Adrenal gland (tissue), 12 donors: ENCODE data around the gene DLK2. TPM values are rescaled to one million over a fixed set of nuclear protein-coding genes. Genes with fewer than 3 reads are reported as not detected.
"Not testable (repeated sequence)": the region's sequence is repeated elsewhere in the genome, so short reads cannot be mapped to it uniquely, and the experiment has no call there.

Source experiments
- DNase-seq, 7 donors: peaks; one replicate each; pipeline ENCODE4 v3.0.0-alpha.2; 2019 to 2020
- H3K27ac ChIP-seq, 5 donors: fragments of 200-600 bp; sonication (generic) in 4 of 5; 1 replicate in 3 of 5; 2 replicates in 2 of 5; pipeline versions ENCODE4 v1.5.1 to v1.8.0; 2016 to 2020; ENCODE audit warnings: mild to moderate bottlenecking in 1 of 5
- H3K27me3 ChIP-seq: fragments of 200-600 bp; 2 replicates; pipeline ENCODE4 v1.8.0; 2021
- H3K36me3 ChIP-seq, 2 donors: fragments of 200-600 bp; replicated peaks in 1 of 2; 1 replicate in 1 of 2; 2 replicates in 1 of 2; pipeline versions ENCODE4 v1.5.1 to v1.8.0; 2018 to 2022
- H3K4me1 ChIP-seq, 2 donors: fragments of 200-600 bp; replicated peaks in 1 of 2; 1 replicate in 1 of 2; 2 replicates in 1 of 2; pipeline versions ENCODE4 v1.5.1 to v1.8.0; 2018 to 2021
- H3K4me3 ChIP-seq, 4 donors: fragments of 200-600 bp; sonication (generic) in 3 of 4; one replicate each; pipeline ENCODE4 v1.5.1; 2016 to 2018
- H3K9me3 ChIP-seq, 3 donors: fragments of 200-600 bp; sonication (generic) in 1 of 3; replicated peaks in 1 of 3; 1 replicate in 2 of 3; 2 replicates in 1 of 3; pipeline versions ENCODE4 v1.5.1 to v1.8.0; 2016 to 2021
- POLR2A ChIP-seq, 2 donors: fragments of 450-650 bp; IDR thresholded peaks; one replicate each; pipeline ENCODE4 v1.6.1; 2017; ENCODE audit warnings: antibody characterized with exemption in 2 of 2, mild to moderate bottlenecking in 2 of 2, moderate library complexity in 1 of 2
- WGBS, 4 donors: extraction: QIAGEN DNeasy Blood & Tissue Kit in 2 of 4; methylation state at CpG; one replicate each; pipeline versions ENCODE4 v1.1.5 to v1.1.7; 2013 to 2017; 5-methylcytosine and 5-hydroxymethylcytosine counted together
- intact Hi-C, 2 donors: fragments of 100-400 bp; cut with DNase I; formaldehyde crosslinking; loops; one replicate each; pipeline versions ENCODE4 v1.14.1 to v1.15.0; 2022 to 2023
- polyA plus RNA-seq, 3 donors: library from polyadenylated mRNA; stranded (reverse); fragments of 200-250 nt in 2 of 3; fragments of 350-450 nt in 1 of 3; fragmentation: Illumina TruSeq in 1 of 3; extraction: RNeasy Lipid Tissue Mini Kit (QIAGEN cat#74804) in 1 of 3; gene quantifications; one replicate each; pipeline ENCODE4 v1.2.3, GENCODE V29; 2013 to 2014
- total RNA-seq, 9 donors: library from RNA; depleted of rRNA in 4 of 9; stranded (reverse); fragments of >200 nt in 4 of 9; fragments of 120-200 nt in 1 of 9; fragmentation: NEBNext Ultra II Directional in 1 of 9; extraction: Animal tissue kit (Norgen Biotek cat#: 25700) in 1 of 9; gene quantifications; one replicate each; pipeline versions ENCODE4 v1.1.0 to v1.2.4, GENCODE V29; 2013 to 2023
- TF ChIP-seq, protein P1 (sequence below), 6 experiments: fragments of 450-650 bp in 4 of 6; fragments of 200-600 bp in 2 of 6; sonication (generic) in 1 of 6; IDR thresholded peaks; 1 replicate in 5 of 6; 2 replicates in 1 of 6; pipeline versions ENCODE4 v1.5.1 to v1.8.0; 2016 to 2021; ENCODE audit warnings: antibody characterized with exemption in 6 of 6, mild to moderate bottlenecking in 2 of 6, moderate library complexity in 1 of 6
- donor health status: healthy with polysubstance abuse.
- donor health status: Bipolar disorder and iron deficiency.
- donor health status: DM: yes; HTN: yes; CAD: no.
- donor health status: DM: no; HTN: no; CAD: no.
- donor health status: DM: no; HTN: no; CAD: no.
- donor health status: DM: yes; HTN: yes; CAD: no.

DLK2 gene
- total and polyA plus RNA-seq, 12 donors, result 0.14 to 3.9 (median 1.1) TPM; not detected in 4

DNA sequence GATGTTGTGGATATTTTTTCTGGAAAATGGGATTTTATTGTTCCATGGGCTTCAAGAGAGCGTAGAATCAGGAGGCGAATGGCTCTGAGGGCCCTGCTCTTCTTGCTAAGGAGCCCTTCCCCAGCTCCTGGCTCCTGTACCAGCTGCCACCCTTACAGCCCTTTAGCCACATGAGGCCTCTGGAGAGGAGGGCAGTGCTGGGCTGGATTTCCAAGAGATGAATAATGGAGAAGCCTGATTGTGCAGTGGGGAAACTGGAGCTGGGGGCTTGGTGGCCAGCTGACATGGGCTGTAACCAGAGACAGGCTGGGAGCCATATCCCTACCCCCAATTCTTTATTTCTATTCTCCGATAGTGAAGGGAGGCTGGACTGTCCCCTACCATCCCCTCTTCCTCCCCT lies 45.6 kb upstream of the DLK2 start:
- Histone ChIP-seq H3K9me3 (no peaks in the 10 kb centered on the region), H3K4me3 (no peak overlapping the region), H3K27me3 (no peaks in the 10 kb centered on the region), H3K4me1 (peaks cover under 1 to 9% of the 10 kb centered on the region in 2 donors), H3K36me3 (peaks cover 0 to 76% of the 10 kb centered on the region in 2 donors), H3K27ac (no peak overlapping the region)
- intact Hi-C loops, result loop anchor here in 1 of 2 donors (10.0 kb wide), 1 partner anchor 116 kb away; no protein-coding TSS in a partner anchor
- no peak for DNase-seq
- WGBS, 4 donors, result 90 to 100% (median 95%) methylated on average over 3 of the region's 3 CpGs
- TF ChIP-seq POLR2A (IDR thresholded peaks at IDR 0.05), result no peak
- TF ChIP-seq, protein P1, sequence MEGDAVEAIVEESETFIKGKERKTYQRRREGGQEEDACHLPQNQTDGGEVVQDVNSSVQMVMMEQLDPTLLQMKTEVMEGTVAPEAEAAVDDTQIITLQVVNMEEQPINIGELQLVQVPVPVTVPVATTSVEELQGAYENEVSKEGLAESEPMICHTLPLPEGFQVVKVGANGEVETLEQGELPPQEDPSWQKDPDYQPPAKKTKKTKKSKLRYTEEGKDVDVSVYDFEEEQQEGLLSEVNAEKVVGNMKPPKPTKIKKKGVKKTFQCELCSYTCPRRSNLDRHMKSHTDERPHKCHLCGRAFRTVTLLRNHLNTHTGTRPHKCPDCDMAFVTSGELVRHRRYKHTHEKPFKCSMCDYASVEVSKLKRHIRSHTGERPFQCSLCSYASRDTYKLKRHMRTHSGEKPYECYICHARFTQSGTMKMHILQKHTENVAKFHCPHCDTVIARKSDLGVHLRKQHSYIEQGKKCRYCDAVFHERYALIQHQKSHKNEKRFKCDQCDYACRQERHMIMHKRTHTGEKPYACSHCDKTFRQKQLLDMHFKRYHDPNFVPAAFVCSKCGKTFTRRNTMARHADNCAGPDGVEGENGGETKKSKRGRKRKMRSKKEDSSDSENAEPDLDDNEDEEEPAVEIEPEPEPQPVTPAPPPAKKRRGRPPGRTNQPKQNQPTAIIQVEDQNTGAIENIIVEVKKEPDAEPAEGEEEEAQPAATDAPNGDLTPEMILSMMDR (IDR thresholded peaks at IDR 0.05), result no peak

DNA sequence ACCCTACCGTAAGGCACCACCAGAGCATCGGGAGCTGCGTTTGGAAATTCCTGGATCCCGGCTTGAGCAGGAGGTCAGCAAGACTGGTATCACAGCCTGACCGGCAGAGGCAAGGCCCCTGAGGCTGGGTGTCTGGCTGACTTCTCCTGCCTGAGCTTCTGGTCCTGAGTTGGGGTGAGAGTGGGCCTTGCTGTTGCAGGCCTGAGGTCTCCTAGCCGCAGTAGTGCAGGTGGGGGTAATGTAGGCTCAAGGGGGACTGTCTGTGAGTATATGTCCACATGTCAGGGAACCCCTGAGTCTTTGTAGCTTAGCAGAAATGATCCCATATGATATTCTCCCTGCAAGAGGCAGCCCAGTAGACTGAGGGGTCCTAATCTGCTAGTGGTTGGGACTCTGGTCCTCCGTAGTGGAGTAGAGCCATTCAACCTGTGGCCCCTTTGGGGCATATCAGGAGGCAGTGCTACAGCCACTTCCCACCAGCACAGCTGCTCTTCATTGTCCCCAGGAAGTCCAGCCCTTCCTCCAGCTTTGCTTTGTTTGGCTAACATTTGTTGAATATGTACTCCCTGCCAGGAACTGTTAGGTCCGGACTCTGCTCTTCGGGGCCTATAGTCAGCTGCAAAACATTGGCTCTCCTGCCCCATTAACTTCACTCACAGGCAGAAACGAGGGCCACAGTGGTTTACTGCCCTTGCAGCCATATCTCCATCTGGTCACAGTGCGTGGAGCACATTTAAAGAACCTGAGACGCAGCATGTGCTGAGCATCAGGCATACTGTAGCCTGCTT lies 43.9 kb upstream of the DLK2 start:
- no peak overlapping the region for H3K4me3 ChIP-seq
- peak overlapping the region in 1 of 5 donors; percentile 8 for H3K27ac ChIP-seq
- intact Hi-C loops, result loop anchor here (5.0 kb wide), 2 partner anchors 47 to 117 kb away; no protein-coding TSS in a partner anchor
- TF ChIP-seq, protein P1 (IDR thresholded peaks at IDR 0.05), result no peak
- no peak for TF ChIP-seq POLR2A (IDR thresholded peaks at IDR 0.05)
- peaks cover 11 to 23% of the 10 kb centered on the region in 2 donors for H3K4me1 ChIP-seq
- H3K36me3 ChIP-seq, result peaks cover 0 to 59% of the 10 kb centered on the region in 2 donors
- 75 to 79% (median 78%) methylated on average over 10 to 12 of the region's 12 CpGs for WGBS, 4 donors
- no peaks in the 10 kb centered on the region for H3K27me3 ChIP-seq
- no peaks in the 10 kb centered on the region for H3K9me3 ChIP-seq
- DNase-seq, result no peak

DNA sequence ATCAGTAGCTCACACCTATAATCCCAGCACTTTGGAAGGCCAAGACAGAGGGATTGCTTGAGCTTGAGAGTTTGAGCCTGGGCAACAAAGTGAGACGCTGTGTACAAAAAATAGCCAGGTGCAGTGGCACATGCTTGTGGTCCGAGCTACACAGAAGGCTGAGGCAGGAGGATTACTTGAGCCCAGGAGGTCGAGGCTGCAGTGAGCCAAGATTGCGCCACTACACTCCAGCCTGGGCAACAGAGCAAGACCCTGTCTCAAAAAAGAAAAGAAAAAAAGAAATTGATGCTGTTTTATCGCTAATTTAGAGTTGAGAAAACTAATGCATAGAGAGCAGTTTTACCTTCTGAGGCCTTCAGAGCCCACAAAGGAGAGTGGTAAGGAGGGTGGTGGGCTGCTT lies 42.9 kb upstream of the DLK2 start:
- H3K9me3 ChIP-seq, H3K4me3 ChIP-seq, H3K27ac ChIP-seq, DNase-seq, H3K27me3 ChIP-seq: not testable (repeated sequence)
- intact Hi-C loops, result loop anchor here (5.0 kb wide), 2 partner anchors 46 to 116 kb away; no protein-coding TSS in a partner anchor
- Histone ChIP-seq H3K36me3 (peaks cover 0 to 49% of the 10 kb centered on the region in 2 donors), H3K4me1 (peaks cover 11 to 29% of the 10 kb centered on the region in 2 donors)
- WGBS, 4 donors, result 80 to 93% (median 90%) methylated on average over 5 of the region's 5 CpGs

DNA sequence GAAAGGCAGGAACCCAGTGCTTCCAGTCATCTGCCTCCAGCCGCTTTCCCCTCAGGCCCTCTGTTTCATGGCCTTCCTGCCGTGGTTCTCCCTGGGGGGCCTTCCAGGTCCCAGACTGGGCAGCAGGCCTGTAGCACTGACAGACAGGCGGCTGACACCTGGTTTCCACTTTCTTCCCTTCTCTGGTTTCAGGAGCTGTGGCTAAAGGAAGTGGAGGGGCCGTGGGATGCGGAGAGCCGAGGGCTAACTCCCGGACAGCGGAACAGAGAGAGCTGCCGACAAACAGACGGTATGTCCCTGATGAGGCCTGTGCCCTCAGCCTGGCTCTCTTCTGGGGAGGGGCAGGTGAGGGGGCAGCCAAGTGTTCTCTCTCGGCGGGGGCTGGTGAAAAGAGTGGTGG lies 42.3 kb upstream of the DLK2 start:
- TF ChIP-seq POLR2A (IDR thresholded peaks at IDR 0.05), result no peak
- TF ChIP-seq, protein P1 (IDR thresholded peaks at IDR 0.05), result no peak
- 89 to 96% (median 92%) methylated on average over 8 to 12 of the region's 12 CpGs for WGBS, 4 donors
- H3K9me3 ChIP-seq, result no peaks in the 10 kb centered on the region
- H3K27ac ChIP-seq, result no peak overlapping the region
- intact Hi-C loops, result loop anchor here (5.0 kb wide), 2 partner anchors 45 to 115 kb away; no protein-coding TSS in a partner anchor
- peaks cover 12 to 29% of the 10 kb centered on the region in 2 donors for H3K4me1 ChIP-seq
- H3K36me3 ChIP-seq, result peaks cover 0 to 43% of the 10 kb centered on the region in 2 donors
- no peak overlapping the region for H3K4me3 ChIP-seq
- no peak for DNase-seq
- no peaks in the 10 kb centered on the region for H3K27me3 ChIP-seq
